ENCODE results near the gene SLC24A3. TPM values are rescaled to one million over a fixed set of nuclear protein-coding genes. Genes with fewer than 3 reads are reported as not detected.

Gene SLC24A3
- total RNA-seq, 1 donor from 2014 or later = 0.79 TPM

- no peak overlapping the region for H3K27ac ChIP-seq (ENCODE audit: low read depth, low read length)
These were observed 73.0 kb downstream of the SLC24A3 start for GRCh38 chr20:19285436-19285835.

GRCh38 chr20:19288061-19288460 lies 75.6 kb downstream of the SLC24A3 start:
- no peak overlapping the region for H3K9ac ChIP-seq (ENCODE audit: low read length)
- H3K36me3 ChIP-seq (ENCODE audit: insufficient read depth, low read length) = no peaks in the 10 kb centered on the region
- DNase-seq (ENCODE audit: low read depth) = no peak
- H3K36me3 Mint-ChIP-seq (ENCODE audit: low read depth, unreplicated experiment) = no peaks in the 10 kb centered on the region
- H3K27ac Mint-ChIP-seq (ENCODE audit: unreplicated experiment) = no peak overlapping the region
- H3K4me1 ChIP-seq (ENCODE audit: insufficient read depth, low read length) = no peaks in the 10 kb centered on the region
- H3K9me3 Mint-ChIP-seq (ENCODE audit: unreplicated experiment) = no peaks in the 10 kb centered on the region
- no peak overlapping the region for H3K4me2 ChIP-seq (ENCODE audit: low read length)
- H3K9me3 ChIP-seq (ENCODE audit: insufficient read depth, low read depth, low read length) = peaks cover 5% of the 10 kb centered on the region
- H3K4me3 ChIP-seq (ENCODE audit: insufficient read depth, low read depth, low read length) = no peak overlapping the region
- H3K4me3 Mint-ChIP-seq (ENCODE audit: unreplicated experiment) = no peak overlapping the region
- peaks cover 2% of the 10 kb centered on the region for H3K4me1 Mint-ChIP-seq (ENCODE audit: low read depth, unreplicated experiment)
- no peaks in the 10 kb centered on the region for H4K20me1 ChIP-seq (ENCODE audit: insufficient read depth, low read length)
- no peak overlapping the region for H3K27ac ChIP-seq (ENCODE audit: low read depth, low read length)
- H2AFZ ChIP-seq (ENCODE audit: low read depth, low read length) = no peak overlapping the region
- TF ChIP-seq CTCF (IDR thresholded peaks at IDR 0.05; ENCODE audit: insufficient read depth, low read depth, low read length) (no peak), EZH2 (IDR thresholded peaks at IDR 0.05; ENCODE audit: insufficient read depth, low read length) (no peak)
- H3K27me3 Mint-ChIP-seq (ENCODE audit: low read depth, unreplicated experiment) = peaks cover 9% of the 10 kb centered on the region
- FAIRE-seq = no peak
- H3K27me3 ChIP-seq (ENCODE audit: insufficient read depth, low read length) = no peaks in the 10 kb centered on the region
- no peaks in the 10 kb centered on the region for H3K79me2 ChIP-seq (ENCODE audit: insufficient read depth, low read length)

More at GRCh38 chr20:19285436-19285835, 73.0 kb downstream of the SLC24A3 start:
- Mint-ChIP-seq H3K36me3 (ENCODE audit: low read depth, unreplicated experiment) (no peaks in the 10 kb centered on the region), H3K4me3 (ENCODE audit: unreplicated experiment) (no peak overlapping the region), H3K4me1 (ENCODE audit: low read depth, unreplicated experiment) (peaks cover 2% of the 10 kb centered on the region), H3K27ac (ENCODE audit: unreplicated experiment) (no peak overlapping the region), H3K27me3 (ENCODE audit: low read depth, unreplicated experiment) (peaks cover 11% of the 10 kb centered on the region), H3K9me3 (ENCODE audit: unreplicated experiment) (no peaks in the 10 kb centered on the region)
- Histone ChIP-seq H4K20me1 (ENCODE audit: insufficient read depth, low read length) (no peaks in the 10 kb centered on the region), H3K27me3 (ENCODE audit: insufficient read depth, low read length) (no peaks in the 10 kb centered on the region), H3K4me1 (ENCODE audit: insufficient read depth, low read length) (no peaks in the 10 kb centered on the region), H3K4me3 (ENCODE audit: insufficient read depth, low read depth, low read length) (no peak overlapping the region), H3K79me2 (ENCODE audit: insufficient read depth, low read length) (no peaks in the 10 kb centered on the region), H3K9me3 (ENCODE audit: insufficient read depth, low read depth, low read length) (peaks cover 2% of the 10 kb centered on the region), H3K9ac (ENCODE audit: low read length) (no peak overlapping the region), H2AFZ (ENCODE audit: low read depth, low read length) (no peak overlapping the region), H3K4me2 (ENCODE audit: low read length) (no peak overlapping the region), H3K36me3 (ENCODE audit: insufficient read depth, low read length) (no peaks in the 10 kb centered on the region)
- DNase-seq (ENCODE audit: low read depth) (no peak), FAIRE-seq (no peak)
- TF ChIP-seq EZH2 (IDR thresholded peaks at IDR 0.05; ENCODE audit: insufficient read depth, low read length) (no peak), CTCF (IDR thresholded peaks at IDR 0.05; ENCODE audit: insufficient read depth, low read depth, low read length) (no peak)

GRCh38 chr20:19288636-19289035 lies 76.2 kb downstream of the SLC24A3 start:
- no peak for FAIRE-seq
- H2AFZ ChIP-seq (ENCODE audit: low read depth, low read length) = no peak overlapping the region
- H3K27ac Mint-ChIP-seq (ENCODE audit: unreplicated experiment) = no peak overlapping the region

More at GRCh38 chr20:19288636-19289035, 76.2 kb downstream of the SLC24A3 start:
- H3K36me3 Mint-ChIP-seq (ENCODE audit: low read depth, unreplicated experiment) = no peaks in the 10 kb centered on the region
- Histone ChIP-seq H3K27me3 (ENCODE audit: insufficient read depth, low read length) (no peaks in the 10 kb centered on the region), H3K9me3 (ENCODE audit: insufficient read depth, low read depth, low read length) (peaks cover 5% of the 10 kb centered on the region), H3K79me2 (ENCODE audit: insufficient read depth, low read length) (no peaks in the 10 kb centered on the region), H4K20me1 (ENCODE audit: insufficient read depth, low read length) (no peaks in the 10 kb centered on the region), H3K4me2 (ENCODE audit: low read length) (no peak overlapping the region), H3K4me1 (ENCODE audit: insufficient read depth, low read length) (no peaks in the 10 kb centered on the region), H3K4me3 (ENCODE audit: insufficient read depth, low read depth, low read length) (no peak overlapping the region), H3K27ac (ENCODE audit: low read depth, low read length) (no peak overlapping the region), H3K9ac (ENCODE audit: low read length) (no peak overlapping the region), H3K36me3 (ENCODE audit: insufficient read depth, low read length) (no peaks in the 10 kb centered on the region)
- peaks cover 6% of the 10 kb centered on the region for H3K27me3 Mint-ChIP-seq (ENCODE audit: low read depth, unreplicated experiment)
- H3K4me1 Mint-ChIP-seq (ENCODE audit: low read depth, unreplicated experiment) = peaks cover 2% of the 10 kb centered on the region
- H3K4me3 Mint-ChIP-seq (ENCODE audit: unreplicated experiment) = no peak overlapping the region
- no peak for DNase-seq (ENCODE audit: low read depth)
- no peak for TF ChIP-seq CTCF (IDR thresholded peaks at IDR 0.05; ENCODE audit: insufficient read depth, low read depth, low read length)
- TF ChIP-seq EZH2 (IDR thresholded peaks at IDR 0.05; ENCODE audit: insufficient read depth, low read length) = no peak
- H3K9me3 Mint-ChIP-seq (ENCODE audit: unreplicated experiment) = no peaks in the 10 kb centered on the region

Measured in astrocyte (in vitro differentiated cells and primary cell).